NOMO-1 treated with DMSO at 0.1 percent for 48 hours (cell line): ENCODE measurements around the gene SMARCD3.

Experiments
- DNase-seq: peaks from one replicate; lab custom pipeline; 2025; ENCODE audit not compliant: unreplicated experiment; lab: John Stamatoyannopoulos, UW

The SMARCD3 gene

DNA sequence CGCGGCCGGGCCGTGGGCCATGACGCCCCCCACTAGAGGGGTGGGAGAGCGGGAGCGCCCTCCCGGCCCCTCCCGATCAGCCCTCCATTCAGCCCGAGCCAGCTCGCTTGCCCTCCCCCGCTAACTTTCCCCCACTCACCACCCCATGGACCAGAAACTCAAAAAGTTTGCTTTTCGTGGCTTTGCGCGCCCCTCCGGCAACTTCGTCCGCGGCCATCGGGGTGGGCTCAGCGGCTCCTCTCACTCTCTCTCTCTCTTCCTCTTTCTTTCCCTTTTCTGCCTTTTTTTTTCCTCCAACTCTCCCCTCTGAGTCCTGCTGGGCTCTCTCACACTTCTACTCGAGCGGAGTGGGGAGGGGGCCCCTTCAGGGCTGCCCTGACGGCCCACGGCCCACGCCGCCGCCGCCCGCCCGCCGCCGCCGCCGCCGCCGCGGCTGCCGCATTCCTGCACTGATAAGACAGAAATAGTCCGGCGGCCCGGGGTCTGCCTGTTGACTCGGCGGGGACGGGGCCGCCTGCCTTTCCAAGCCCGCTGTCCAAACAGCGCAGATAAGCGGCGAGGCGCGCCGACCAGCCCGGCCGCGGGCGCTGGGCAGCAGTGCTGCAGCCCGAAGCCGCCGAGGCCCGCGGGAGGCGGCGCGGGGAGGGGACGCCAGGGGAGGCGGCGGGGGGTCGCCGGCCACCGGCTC is at the start of gene SMARCD3:
Gene SMARCD3, minus strand, starts transcription at position 349 of the 688 bp plus-strand sequence. Its CDS starts 132 bp downstream, at position 217.
- DNase-seq: no peak

DNA sequence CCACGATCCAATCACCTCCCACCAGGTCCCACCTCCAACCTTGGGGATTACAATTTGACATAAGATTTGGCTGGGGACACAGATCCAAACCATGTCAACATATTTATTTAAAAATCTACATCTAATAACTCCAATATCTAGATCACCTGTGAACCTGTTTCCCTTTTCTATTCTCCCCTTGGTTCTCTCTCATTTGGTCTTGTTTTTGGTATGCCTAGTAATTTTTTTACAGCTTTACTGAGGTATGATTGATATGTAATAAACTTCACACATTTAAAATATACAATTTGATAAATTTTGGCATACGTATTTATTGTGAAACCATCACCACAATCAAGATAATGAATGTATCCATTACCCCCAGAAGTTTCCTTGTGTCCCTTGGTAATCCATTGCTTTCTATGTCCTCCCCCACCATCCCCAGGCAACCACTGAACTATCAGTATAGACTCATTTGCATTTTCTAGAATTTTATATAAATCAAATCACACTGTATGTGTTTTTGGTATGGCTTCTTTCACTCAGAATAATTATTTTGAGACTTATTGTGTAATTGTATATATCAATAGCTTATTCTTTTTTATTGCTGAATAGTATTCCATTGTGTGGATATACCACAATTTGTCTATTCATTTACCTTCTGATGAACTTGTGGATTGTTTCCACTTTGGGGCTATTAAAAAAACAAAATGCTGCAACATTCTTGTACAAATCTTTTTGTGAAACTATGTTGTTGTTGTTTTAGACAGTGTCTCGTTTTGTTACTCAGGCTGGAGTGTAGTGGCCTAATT is 47.9 kb upstream of the SMARCD3 start:
- DNase-seq: no peak

DNA sequence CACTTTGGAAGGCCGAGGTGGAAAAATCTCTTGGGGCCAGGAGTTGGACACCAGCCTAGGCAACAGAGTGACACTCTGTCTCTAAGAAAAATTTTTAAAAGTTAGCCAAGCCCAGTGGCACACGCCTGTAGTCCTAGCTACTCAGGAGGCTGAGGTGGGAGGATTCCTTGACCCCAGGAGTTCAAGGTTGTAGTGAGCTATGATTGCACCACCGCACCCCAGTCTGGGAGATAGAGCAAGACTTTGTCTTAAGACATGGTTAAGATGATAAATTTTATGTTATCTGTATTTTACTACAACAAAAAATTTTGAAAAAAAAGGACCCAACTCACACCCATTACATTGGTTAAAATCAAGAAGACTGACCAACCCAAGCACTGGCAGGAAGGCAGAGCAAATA is 44.4 kb upstream of the SMARCD3 start:
- no peak for DNase-seq

DNA sequence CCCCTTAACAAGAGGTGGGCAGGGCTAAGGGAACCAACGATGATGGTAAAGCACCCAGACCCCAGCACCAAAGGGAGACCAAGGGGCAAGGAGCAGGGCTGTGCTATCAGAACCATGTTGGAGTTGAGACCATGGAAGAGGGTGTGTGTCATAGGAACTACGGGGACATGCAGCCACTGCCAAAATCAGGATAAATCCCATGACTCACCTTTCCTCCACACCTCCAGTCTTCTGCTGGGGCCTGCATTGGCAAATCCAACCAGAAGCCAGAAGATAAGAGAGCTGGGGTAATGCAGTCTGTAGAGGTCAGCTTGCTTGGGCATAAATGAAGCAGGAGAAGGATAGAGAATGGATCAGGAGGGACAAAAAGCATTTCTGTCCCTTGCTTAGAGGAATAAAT is 42.7 kb upstream of the SMARCD3 start:
- DNase-seq: no peak

DNA sequence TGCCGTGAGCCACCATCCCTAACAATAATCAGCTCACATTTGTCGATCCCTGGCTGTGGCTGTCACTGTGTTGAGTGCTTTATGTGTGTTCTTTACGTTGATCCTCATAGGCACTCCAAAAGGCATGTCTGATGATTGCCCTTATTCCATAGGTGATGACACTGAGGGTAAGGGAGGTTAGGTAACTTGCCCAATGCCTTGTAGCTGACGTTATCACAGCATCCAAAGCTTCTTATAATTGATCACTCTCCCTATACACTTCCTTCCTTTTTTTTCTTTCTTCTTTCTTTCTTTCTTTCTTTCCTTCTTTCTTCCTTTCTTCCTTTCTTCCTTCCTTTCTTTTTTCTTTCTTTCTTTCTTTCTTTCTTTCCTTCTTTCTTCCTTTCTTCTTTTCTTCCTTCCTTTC is 41.9 kb upstream of the SMARCD3 start:
- no peak for DNase-seq

DNA sequence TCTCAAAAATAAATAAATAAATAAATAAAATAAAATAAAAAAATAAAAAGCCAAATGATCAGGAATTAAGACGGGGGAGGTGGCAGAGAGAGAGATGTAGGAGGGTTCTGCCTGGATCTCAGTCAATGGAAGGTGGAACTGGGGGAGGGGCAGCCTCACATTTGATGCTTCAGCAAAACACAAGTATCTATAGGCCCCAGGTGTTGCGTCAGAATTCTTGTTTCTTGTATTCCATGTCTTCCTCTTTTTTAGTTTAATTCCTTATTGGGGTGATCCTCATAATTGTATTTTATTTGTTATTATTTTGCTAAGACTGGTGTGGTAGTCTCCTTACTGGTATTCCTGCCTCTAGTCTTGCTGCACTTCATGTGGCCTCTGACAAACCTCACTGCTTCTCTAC is 41.4 kb upstream of the SMARCD3 start:
- no peak for DNase-seq

DNA sequence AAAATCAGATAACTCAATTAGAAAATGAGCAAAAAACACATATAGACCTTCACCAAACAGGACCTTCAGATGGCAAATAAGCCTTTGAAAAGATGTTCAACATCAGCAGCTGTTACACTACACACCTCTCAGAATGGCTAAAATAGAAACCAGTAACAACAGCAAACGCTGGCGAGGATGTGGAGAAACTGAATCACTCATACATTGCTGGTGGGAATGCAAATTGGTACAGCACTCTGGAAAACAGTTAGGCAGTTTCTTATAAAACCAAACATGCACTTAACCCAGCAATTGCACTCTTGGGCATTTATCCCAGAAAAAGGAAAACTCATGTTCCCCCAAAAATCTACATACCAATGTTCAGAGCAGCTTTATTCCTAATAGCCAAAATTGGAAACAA is 37.7 kb upstream of the SMARCD3 start:
- DNase-seq: no peak

DNA sequence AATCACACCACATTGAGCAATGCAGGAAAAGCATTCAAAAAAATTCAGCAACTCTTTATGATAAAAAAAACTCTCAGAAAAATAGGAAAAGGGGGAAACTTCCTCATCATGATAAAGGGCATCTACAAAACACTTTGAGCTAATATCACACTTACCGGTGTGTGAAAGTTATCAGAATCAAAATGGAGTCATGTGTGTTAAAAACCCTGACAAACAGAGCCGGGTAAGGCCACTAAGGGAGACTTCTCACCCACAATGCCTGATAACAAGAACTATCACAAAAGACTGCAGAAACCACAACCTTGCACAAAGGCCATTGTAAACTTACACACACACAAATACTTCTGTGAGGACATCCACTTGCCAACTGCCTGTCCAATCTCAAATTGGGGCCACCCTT is 34.8 kb upstream of the SMARCD3 start:
- DNase-seq: no peak

DNA sequence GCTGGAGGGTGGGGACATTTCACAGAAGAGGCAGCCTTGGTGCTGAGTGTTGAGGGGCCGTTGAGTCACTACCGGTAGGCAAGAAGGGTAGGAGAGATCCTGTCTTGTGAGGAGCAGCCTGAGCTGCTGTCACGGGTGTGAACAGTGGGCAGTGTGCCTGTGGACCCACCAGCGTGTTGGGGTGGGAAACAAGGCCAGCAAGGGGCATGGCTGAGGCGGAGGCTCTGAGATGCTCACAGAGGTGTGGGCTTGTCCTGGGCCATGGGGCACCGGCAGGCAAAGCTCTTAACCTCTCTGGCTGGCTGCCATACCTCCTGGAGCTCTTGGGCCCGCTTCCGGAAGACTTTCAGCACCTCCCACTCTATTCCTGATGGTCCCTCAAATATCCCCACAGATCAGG is 33.6 kb upstream of the SMARCD3 start:
- DNase-seq: no peak

DNA sequence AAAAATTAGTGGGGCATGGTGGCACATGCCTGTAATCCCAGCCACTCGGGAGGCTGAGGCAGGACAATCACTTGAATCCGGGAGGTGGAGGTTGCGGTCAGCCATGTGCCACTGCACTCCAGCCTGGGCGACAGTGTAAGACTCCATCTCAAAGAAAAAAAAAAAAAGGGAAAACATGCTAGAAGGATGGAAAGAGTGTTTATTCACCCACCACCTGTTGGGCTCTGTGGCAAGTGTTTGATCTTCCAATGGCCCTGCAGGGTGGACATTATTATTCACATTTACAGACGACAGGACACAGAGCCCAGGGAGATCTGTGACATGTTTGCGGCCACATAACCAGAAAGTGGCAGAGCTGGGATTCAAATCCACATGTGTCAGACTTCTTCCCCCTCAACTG is 33.2 kb upstream of the SMARCD3 start:
- DNase-seq: no peak

DNA sequence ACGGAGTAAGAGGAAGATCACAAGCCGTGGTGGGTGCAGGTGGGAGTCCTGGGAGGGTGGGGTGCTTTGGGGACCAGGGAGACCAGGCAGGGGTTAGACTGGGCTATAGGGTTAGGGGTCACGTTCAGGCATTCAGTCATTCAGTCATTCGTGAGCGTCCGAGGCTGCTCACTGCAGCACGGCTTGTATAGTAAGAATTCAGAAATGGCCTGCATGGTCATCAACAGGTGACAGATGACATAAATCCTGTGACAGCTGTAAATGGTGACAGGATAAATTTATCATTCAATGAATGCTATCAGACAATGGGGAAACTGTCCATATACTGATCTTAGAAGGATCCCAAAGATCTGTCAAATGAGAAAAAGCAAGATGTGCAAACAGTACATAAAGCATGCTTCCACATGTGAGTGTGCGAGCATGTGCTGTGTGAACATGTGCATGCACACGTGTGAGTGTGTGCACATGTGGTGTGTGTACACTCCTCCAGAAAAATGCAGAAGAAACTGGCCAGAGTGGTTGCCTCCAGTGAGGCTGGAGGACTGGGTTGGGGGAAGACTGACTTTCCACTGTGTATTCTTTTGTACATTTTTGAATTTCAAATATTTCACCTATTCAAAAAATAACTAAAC is 32.0 kb upstream of the SMARCD3 start:
- no peak for DNase-seq

DNA sequence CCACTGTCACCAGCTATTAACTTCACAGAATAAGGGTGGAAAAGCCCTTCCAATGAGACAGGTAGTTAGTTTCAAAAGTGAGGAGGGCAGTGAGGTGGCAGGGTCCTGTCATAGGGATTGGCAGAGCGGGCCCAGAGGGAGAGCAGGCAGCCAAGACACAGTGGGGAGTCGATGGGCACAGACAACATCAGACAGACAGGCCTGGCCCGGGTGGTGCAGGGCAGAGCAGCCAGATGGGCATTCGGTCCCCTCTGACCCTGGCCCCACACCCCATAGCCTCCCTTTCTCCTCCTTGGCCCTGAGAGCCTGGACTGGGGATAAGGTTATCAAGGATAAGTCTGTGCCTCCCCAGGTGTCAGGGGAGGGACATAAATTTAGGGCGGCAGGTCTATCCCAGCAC is 31.4 kb upstream of the SMARCD3 start:
- DNase-seq: no peak

DNA sequence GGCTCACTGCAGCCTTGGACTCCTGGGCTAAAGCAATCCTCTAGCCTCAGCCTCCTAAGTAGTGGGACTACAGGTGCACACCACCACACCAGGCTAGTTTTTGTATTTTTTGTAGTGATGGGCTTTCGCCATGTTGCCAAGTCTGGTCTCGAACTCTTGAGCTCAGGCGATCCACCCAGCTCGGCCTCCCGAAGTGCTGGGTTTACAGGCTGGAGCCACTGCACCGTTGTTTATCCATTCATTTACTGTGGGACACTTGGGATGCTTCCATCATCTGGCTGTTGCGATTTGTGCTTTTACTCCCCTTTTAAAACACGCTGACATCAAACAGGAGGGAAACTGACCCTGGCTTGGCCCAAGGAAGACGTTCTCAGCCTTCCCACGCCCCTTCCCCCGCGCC is 30.5 kb upstream of the SMARCD3 start:
- no peak for DNase-seq

DNA sequence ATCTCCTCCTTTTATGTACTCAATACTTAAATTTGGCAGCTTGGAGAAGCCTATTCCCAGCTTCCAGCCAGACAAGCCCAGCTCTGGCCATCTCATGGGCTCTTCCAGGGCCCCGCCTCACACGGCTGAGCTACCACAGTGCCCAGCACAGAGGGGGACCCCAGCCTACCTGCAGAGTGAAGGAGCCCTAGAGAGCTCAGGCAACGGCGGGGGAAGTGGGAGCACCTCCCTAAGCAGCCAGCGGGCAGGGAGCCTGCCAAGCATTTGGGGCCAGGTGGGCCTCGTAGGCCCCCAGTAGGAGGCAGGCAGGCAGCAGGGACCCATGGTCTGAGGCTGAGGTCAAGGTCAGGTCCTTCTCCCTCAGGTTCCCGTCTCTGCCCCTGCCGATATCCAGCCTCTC is 29.1 kb upstream of the SMARCD3 start:
- no peak for DNase-seq

DNA sequence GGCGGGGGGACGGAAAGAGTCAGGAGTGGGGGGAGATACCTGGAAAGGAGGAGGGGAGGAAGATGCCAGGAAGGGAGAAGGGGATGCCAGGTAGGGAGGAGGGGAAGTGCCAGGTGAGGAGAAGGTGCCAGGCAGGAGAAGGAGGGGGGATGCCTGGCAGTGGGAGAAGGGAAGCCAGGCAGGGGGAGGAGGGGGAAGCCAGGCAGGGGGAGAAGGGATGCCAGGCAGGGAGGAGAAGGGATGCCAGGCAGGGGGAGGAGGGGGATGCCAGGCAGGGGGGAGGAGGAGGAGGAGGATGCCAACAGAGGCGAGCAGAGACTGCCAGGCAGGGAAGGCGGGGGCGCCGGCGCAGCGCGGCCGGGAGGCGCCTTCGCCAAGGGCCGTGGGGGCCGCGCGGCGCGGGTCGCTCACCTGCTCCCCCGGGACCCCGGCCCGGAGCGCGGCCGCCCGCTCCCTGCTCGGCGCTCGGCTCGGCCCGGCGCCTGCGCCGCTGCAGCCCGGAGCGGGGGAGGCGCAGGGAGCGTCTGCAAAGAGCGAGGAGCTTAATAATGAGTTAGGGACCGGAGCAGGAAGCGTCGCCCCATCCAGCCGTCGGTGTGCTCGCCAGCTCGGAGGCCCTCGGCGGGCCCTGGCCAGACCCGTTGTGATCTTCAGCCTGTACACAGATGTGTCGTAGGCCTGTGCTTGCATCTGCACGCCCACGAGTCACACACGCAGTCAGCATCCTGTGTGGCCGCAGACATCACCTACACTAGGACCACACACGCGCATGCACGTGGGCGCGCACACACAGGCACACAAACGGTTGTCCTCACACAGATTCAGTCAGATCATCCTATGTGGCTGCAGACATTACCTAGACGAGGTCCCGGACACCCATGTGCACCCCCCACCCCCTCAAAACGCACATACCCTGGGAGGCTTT is 28.4 kb upstream of the SMARCD3 start:
- peak; percentile 34 for DNase-seq

DNA sequence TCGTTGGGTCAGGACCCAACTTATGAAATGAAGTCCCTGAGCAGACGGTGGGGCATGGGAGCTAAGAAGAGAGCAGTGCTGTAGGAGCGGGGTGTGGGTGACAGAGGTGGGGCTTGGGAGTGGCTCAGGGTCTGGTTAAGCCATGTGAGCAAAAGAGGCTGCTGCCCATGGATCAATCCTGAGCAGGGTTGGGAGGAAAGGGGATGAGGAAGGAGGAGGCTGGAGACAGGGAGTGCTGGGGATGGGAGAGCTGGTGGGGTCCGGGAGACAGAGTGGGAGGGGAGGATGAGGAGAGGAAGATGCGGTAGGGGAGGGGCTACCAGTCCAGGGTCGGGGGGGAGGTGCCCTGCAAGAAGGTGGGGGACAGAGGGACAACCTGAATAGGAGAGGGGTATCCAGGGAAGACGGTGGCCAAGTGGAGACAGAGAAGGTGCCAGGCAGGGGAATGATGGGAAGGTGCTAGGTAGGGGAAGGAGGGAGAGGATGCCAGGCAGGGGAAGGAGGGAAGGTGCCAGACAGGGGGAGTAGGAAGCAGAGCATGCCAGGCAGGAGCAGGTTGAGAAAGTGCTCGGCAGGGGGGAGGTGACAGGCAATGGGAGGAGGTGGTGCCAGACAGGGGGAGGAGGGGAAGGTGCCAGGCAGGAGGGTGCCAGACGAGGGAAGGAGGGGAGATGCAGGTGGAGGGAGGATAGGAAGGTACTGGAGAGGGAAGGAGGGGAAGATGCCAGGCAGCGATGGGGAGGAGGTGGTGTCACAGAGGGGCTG is 27.5 kb upstream of the SMARCD3 start:
- DNase-seq: no peak

DNA sequence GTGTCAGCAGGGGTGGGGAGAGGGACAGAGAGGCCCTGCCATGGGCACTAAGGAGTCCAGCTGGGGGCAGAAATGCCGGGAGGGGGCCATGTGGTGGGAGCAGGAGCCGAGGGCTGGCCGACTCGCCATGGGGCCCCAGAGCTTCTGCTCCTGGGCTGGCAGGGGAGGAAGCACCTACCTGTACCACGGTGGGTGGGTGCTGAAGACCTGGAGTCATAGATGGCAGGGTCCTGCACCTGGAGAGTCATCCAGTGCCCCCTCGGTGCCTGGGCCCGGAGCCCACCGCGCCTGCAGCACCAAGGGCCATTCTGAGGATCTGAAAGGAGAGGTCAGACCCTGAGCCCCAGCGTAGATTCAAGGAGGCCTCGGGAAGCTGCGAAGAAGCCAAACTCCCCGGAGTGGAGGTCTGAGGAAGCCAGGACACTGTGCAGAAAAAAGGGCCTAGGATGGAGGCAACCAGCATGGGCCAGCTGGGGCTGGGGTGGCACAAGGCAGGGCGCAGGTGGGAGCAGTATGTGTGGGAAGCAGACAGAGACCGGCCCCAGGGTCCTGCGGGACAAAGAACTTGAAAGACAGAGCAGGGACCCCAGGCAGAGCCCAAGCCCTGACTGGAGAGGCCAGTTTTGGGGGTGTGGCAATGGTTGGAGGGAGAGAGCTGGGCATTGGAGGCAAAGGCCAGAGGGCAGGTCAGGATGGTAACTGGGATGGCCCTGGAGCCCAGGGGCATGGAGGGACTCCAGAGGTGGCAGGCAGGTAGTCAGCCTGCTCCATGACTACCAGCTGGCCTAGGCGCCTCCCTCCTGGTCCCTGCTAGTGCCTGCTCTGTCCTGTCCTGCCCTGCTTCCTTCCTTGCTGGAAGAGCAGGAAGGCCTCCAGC is 26.7 kb upstream of the SMARCD3 start:
- DNase-seq: no peak

DNA sequence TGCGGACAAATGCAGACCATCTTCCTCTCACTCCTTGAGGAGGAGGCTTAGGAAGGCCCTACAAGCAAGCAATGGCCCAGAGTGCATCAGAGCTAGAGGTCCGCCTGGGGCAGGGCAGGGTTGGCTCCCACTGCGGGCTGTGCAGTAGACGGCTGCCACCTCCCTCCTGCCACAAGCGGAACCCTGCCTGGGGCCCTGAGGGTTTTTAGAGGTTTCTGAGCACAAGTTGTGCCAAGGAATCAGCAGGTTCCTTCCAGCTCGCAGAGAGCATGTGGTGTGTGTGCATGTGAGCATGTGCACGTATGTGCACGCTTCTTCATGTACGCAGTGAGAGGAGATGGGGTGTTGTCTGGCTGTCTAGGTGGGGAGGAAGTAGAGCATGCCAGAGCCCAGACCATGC is 25.9 kb upstream of the SMARCD3 start:
- no peak for DNase-seq

DNA sequence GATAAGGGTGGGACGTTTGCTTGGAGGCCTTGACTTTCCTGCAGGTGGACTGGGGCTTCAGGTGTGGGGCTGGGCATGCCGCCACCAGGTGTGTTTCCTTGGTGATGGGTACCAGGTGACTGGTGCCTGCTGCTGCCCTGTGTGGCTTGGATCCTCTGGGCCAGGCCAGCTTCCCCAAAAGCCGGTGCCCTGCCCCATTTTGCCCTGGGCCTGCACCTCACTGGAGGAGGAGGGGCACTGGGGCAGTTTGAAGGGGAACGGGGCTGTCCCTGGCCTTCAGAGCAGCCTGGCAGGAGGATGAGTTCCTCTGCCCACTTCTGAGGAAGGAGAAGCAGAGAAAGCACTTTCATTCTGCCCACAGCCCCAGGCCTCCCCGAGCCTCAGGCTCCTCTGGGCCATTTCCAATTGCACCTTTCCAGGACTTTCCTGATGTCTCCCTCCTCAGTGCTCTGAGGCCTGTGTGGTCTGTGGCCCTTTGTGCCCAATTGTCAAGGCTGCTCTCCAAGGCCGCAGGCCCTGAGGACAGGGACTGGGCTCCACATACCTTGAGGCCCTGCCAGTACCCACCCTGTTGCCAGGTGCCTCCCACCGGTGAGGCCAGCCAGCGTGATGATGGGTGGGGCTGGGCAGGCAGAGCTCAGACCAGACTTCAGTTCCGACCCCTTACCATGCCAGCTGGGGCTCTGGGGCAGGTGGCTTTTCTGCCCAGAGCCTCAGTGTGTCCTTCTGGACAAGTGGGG is 25.3 kb upstream of the SMARCD3 start:
- no peak for DNase-seq
